GM19324 (cell line): ENCODE data around the gene RPS3A.
A peak's percentile ranks its signal among the peaks of the same experiment; 100 is the strongest.
"Not testable (repeated sequence)": the region's sequence is repeated elsewhere in the genome, so short reads cannot be mapped to it uniquely, and the experiment has no call there.

ENCODE experiments used
- ATAC-seq: cut with Tn5 transposase; IDR thresholded peaks from one replicate; pipeline ENCODE4 v1.9.1; 2021; ENCODE audit warnings: mild to moderate bottlenecking, moderate library complexity; ENCODE audit not compliant: unreplicated experiment, low FRiP score

The RPS3A gene

GRCh38 chr4:151099229-151099975 lies at the start of gene RPS3A:
Gene RPS3A, plus strand, starts transcription at chr4:151099628. Its CDS starts 25 bp downstream, at chr4:151099653.
- ATAC-seq: peak; percentile 99

DNA sequence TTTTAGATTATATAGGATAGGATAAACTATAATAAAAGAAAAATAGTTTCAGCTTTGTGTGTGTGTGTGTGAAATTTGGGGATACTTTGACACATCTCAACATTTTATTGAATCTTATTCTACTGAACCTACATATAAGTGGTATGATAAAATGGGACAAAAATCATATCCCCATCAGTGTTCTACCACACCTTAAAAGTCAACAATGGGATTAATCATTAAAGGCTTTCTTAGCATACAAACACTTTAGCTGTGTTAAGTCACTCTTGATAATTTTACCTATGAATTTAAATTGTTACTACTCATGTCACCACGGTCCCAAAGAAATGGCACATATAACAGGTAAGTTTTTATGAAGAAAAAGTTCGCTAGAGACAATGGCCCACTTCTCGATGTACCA lies 46.6 kb upstream of the RPS3A start:
- no peak for ATAC-seq

GRCh38 chr4:151055539-151055938 lies 43.9 kb upstream of the RPS3A start:
- no peak for ATAC-seq

DNA sequence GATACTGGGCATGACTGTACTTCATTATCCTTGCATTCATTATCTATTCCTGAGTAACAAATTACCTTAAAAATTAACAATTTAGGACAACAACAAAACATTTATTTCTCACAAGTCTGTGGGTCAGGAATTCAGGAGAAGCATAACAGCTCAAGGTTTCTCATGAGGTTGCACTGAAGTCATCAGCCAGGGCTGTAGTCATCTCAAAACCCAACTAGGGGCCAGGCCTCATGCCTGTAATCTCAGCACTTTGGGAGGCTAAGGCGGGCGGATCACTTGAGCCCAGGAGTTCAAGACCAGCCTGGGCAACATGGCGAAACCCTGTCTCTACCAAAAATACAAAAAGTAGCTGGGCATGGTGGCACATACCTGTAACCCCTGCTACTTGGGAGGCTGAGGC lies 36.3 kb upstream of the RPS3A start:
- not testable (repeated sequence) for ATAC-seq

GRCh38 chr4:151067316-151067970 lies 32.0 kb upstream of the RPS3A start:
- no peak for ATAC-seq

- ATAC-seq: no peak
Measured at GRCh38 chr4:151074416-151074916, 25.0 kb upstream of the RPS3A start.

- not testable (repeated sequence) for ATAC-seq
Measured at GRCh38 chr4:151077978-151078377, 21.4 kb upstream of the RPS3A start.

DNA sequence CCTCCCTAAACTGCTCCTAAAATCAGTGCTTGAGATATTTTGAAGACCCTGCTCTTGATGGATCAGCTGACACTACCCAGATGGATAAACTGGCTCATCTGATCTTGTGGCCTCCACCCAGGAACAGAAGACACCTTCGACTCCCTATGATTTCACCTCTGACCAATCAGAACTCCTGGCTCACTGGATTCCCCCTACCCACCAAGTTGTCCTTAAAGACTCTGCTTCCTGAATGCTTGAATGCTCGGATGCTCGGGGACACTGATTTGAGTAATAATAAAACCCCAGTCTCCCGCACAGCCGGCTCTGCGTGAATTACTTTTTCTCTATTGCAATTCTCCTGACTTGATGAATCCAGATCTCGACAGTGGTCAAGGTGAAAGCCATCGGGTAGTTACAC lies 12.0 kb upstream of the RPS3A start:
- no peak for ATAC-seq

- ATAC-seq: no peak
Measured at GRCh38 chr4:151091047-151091446, 8.4 kb upstream of the RPS3A start.

- no peak for ATAC-seq
Measured at GRCh38 chr4:151092488-151092887, 6.9 kb upstream of the RPS3A start.

GRCh38 chr4:151093203-151093602 lies 6.2 kb upstream of the RPS3A start:
- ATAC-seq: no peak

DNA sequence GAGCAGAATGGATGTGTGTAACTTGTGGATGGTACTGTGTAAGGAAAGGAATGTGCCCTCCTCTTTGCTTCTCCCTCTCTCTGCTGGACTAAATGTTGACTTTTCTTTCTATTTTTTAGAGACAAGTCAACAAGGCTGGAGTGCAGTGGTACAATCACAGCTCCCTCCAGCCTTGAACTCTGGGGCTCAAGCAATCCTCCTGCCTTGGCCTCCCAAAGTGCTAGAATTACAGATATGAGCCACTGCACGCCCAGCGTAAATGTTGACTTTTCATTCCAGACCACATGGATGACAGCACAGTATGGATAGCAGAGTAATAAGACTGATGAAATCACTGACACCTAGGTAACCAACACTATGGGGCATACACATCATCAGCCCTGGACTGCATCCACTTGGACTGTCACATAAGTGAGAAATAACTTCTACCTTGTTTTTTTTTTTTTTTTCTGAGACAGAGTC lies 5.1 kb upstream of the RPS3A start:
- no peak for ATAC-seq

DNA sequence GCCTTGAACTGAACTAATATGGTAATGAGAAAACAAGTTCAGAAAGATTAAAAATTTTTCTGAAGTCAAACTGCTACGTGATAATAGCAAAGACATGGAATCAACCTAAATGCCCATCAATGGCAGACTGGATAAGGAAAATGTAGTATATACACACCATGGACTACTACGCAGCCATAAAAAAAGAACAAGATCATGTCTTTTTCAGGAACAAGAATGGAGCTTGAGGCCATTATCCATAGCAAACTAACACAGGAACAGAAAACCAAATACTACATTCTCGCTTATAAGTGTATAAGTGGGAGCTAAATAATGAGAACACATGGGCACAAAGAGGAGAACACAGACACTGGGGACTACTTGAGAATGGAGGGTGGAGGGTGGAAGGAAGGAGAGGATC lies 4.3 kb upstream of the RPS3A start:
- ATAC-seq: no peak

DNA sequence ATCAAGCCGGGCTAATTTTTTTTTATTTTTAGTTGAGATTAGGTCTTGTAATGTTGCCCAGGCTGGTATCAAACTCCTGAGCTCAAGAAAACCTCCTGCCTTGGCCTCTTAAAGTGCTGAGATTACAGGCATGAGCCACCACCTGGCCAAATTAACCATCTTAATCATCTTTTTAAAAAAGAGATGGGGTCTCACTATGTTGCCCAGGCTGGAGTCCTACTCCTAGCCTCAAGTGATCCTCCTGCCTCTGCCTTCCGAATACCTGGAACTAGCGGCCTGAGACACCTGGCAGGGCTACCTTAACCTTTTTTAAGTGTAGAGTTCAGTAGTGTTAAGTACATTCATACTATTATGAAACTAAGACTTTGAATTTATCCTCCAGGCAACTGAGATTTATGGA lies 1.7 kb upstream of the RPS3A start:
- ATAC-seq: no peak

- no peak for ATAC-seq
Measured at GRCh38 chr4:151098979-151099228, 524 bp upstream of the RPS3A start.

DNA sequence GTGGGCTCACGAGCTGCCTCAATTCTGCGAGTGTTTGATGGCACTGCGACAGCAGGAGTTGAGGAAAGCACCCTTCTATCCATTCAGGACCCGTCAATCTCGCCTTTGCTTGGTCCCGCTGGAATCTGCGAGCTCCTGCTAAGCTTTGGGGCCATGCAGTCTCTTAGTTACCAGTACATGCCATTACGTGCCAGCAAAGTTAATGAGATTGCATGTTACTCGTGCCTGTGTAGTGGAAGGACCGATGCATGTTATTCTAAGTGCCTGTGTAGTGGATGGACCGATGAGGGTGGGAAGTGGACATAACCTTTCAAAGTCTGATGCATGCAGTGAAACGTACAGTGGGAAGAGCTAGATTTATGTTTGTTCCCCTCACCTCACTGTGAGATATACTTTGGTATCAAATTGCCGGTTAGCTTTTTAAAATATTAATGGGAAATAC lies 569 bp downstream of the RPS3A start:
- ATAC-seq: peak; percentile 0

DNA sequence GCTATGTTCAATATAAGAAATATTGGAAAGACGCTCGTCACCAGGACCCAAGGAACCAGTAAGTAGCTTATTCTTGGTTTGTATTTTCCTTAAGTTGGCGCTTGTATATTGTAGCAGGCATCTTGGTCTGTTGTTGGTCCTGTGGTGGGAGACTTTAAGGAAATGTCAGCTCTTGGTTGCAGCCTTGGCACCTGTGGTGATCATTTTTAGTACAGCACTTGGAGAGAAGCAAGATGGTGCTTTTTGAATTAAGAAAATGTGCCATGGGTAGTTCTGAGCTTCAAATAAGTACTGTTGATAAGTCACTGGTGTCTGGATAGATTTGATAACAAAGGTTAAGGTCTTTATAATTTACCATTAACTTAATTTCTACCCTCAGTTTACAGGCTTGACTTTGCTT lies 1.1 kb downstream of the RPS3A start:
- ATAC-seq: no peak

GRCh38 chr4:151103758-151104157 lies 4.3 kb downstream of the RPS3A start:
- ATAC-seq: no peak

DNA sequence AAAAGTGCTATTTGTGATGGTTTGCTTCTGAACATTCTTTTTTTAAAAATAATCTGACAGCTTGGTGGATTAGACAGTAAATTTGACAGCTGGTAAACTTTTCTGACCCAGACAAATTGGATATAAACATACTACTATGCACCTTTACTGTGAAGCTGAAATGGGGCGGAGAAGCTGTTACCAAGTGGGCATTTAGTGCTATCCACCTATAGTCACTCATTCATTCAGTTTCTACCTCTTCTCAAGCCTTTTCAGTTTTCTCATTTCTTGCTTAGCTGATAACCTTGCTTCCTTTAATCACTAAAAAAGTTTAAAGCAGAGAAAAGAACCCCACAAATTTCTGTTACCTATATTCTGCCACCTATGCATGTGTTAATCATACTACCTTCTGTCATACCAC lies 5.2 kb downstream of the RPS3A start:
- ATAC-seq: no peak

GRCh38 chr4:151105454-151106032 lies 6.1 kb downstream of the RPS3A start:
- no peak for ATAC-seq

DNA sequence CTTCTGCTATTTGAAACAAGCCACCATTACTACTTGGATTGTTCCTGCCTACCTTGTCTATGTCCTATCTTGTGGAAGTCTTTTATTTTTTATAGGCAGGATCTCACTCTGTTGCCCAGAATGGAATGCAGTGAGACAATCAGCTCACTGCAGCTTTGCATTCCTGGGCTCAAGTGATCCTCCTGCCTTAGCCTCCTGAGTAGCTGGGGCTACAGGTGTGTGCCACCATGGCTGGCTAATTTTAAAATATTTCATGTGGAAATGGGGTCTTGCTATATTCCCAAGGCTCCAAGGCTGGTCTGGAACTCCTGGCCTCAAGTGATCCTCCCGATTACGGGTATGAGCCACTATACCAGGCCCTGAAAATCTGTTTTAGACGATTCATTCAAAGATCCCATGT lies 7.6 kb downstream of the RPS3A start:
- ATAC-seq: no peak

GRCh38 chr4:151110236-151110635 lies 10.8 kb downstream of the RPS3A start:
- no peak for ATAC-seq
